Left kidney (tissue), 2 donors: ENCODE data around the gene ITIH4. TPM values are rescaled to one million over a fixed set of nuclear protein-coding genes. Genes with fewer than 3 reads are reported as not detected.
A peak's percentile ranks its signal among the peaks of the same experiment; 100 is the strongest.

Experiments
- DNase-seq: peaks from one replicate; pipeline ENCODE4 v3.0.0-alpha.2; 2013
- polyA plus RNA-seq: library from polyadenylated mRNA; unstranded; fragments of 120-200 nt; gene quantifications from one replicate; pipeline ENCODE4 v1.2.1, GENCODE V29; 2013; ENCODE audit not compliant: insufficient read length

The ITIH4 gene
- polyA plus RNA-seq, 1 donor: 15.6 TPM

GRCh38 chr3:52833202-52833601 lies 2.7 kb upstream of the ITIH4 start:
- DNase-seq: no peak

- no peak for DNase-seq
Observed at GRCh38 chr3:52831500-52832301, 1.2 kb upstream of the ITIH4 start.

GRCh38 chr3:52829906-52830463 lies 487 bp downstream of the ITIH4 start:
- DNase-seq: no peak

- no peak for DNase-seq
Observed at GRCh38 chr3:52829482-52829881, 990 bp downstream of the ITIH4 start.

GRCh38 chr3:52827866-52828376 lies 2.6 kb downstream of the ITIH4 start:
- DNase-seq: peak; percentile 26

- DNase-seq: no peak
Observed at GRCh38 chr3:52827441-52827840, 3.0 kb downstream of the ITIH4 start.

- DNase-seq: no peak
Observed at GRCh38 chr3:52824037-52824436, 6.4 kb downstream of the ITIH4 start.

- no peak for DNase-seq
Observed at GRCh38 chr3:52822363-52822762, 8.1 kb downstream of the ITIH4 start.

GRCh38 chr3:52820736-52821135 lies 9.7 kb downstream of the ITIH4 start:
- no peak for DNase-seq

- DNase-seq: no peak
Observed at GRCh38 chr3:52819936-52820335, 10.5 kb downstream of the ITIH4 start.

- DNase-seq: no peak
Observed at GRCh38 chr3:52817860-52818259, 12.6 kb downstream of the ITIH4 start.

GRCh38 chr3:52817221-52817620 lies 13.3 kb downstream of the ITIH4 start:
- no peak for DNase-seq

GRCh38 chr3:52816654-52817053 lies 13.8 kb downstream of the ITIH4 start:
- no peak for DNase-seq

- no peak for DNase-seq
Observed at GRCh38 chr3:52816199-52816598, 14.3 kb downstream of the ITIH4 start.

- no peak for DNase-seq
Observed at GRCh38 chr3:52813810-52814209, 16.7 kb downstream of the ITIH4 start.

- DNase-seq: no peak
Observed at GRCh38 chr3:52811452-52812011, 18.9 kb downstream of the ITIH4 start.

- no peak for DNase-seq
Observed at GRCh38 chr3:52810923-52811322, 19.5 kb downstream of the ITIH4 start.

GRCh38 chr3:52809662-52810377 lies 20.7 kb downstream of the ITIH4 start:
- no peak for DNase-seq

GRCh38 chr3:52809149-52809548 lies 21.3 kb downstream of the ITIH4 start:
- no peak for DNase-seq

- no peak for DNase-seq
Observed at GRCh38 chr3:52805270-52806039, 25.0 kb downstream of the ITIH4 start.

GRCh38 chr3:52801839-52802238 lies 28.6 kb downstream of the ITIH4 start:
- no peak for DNase-seq

GRCh38 chr3:52800079-52800478 lies 30.4 kb downstream of the ITIH4 start:
- no peak for DNase-seq
